Measurements from ENCODE around the gene CTDSPL. TPM values are rescaled to one million over a fixed set of nuclear protein-coding genes. Genes with fewer than 3 reads are reported as not detected.

Gene CTDSPL
- total and polyA plus RNA-seq, 2 of the 13 experiments (the other 11 are each of a cell fraction or from before 2014, with no cell fraction given) = 26.1 to 142 TPM

DNA sequence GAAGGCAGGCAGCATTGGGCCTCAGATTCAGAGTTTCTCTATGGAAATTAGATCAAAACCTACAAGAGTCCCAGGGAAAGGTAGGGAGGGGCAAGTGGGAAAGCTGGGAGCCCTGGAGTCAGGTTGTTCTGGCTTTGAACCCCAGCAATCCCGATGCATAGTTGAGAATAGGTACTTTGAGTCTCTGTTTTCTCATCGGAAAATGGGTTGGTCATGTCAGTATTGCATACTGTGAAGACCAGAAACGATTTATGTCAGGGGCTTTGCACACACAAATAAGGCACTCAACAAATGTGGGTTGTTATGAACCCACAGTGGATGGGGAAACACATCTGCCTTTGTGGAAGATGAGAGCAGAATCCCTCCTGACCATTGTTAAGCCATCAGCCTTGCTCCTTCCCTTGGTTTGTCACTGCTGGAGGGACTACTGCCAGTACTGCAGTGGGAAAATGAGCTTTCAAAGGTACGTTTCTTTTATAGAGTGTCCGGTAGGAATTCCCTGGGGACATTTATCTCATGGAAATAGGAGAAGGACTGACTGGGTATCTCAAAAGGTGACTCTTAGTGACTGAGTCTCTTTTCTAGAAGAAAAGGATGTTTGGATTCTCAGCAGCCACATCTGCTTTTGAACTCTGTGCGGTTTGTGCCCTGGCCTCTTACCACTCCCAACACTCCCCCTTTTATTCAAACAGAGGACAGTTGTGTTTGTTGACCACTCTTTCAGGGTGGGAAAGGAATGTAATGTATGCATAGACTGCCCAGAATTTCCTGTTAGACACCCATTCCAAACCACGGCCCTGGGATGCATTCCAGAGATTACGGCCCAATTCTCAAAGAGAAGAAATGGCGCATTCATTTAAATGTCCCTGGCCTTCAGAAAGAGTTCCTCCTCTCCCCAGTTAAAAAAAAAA is 74.3 kb downstream of the CTDSPL start (continued):
- TF ChIP-seq, protein P1, sequence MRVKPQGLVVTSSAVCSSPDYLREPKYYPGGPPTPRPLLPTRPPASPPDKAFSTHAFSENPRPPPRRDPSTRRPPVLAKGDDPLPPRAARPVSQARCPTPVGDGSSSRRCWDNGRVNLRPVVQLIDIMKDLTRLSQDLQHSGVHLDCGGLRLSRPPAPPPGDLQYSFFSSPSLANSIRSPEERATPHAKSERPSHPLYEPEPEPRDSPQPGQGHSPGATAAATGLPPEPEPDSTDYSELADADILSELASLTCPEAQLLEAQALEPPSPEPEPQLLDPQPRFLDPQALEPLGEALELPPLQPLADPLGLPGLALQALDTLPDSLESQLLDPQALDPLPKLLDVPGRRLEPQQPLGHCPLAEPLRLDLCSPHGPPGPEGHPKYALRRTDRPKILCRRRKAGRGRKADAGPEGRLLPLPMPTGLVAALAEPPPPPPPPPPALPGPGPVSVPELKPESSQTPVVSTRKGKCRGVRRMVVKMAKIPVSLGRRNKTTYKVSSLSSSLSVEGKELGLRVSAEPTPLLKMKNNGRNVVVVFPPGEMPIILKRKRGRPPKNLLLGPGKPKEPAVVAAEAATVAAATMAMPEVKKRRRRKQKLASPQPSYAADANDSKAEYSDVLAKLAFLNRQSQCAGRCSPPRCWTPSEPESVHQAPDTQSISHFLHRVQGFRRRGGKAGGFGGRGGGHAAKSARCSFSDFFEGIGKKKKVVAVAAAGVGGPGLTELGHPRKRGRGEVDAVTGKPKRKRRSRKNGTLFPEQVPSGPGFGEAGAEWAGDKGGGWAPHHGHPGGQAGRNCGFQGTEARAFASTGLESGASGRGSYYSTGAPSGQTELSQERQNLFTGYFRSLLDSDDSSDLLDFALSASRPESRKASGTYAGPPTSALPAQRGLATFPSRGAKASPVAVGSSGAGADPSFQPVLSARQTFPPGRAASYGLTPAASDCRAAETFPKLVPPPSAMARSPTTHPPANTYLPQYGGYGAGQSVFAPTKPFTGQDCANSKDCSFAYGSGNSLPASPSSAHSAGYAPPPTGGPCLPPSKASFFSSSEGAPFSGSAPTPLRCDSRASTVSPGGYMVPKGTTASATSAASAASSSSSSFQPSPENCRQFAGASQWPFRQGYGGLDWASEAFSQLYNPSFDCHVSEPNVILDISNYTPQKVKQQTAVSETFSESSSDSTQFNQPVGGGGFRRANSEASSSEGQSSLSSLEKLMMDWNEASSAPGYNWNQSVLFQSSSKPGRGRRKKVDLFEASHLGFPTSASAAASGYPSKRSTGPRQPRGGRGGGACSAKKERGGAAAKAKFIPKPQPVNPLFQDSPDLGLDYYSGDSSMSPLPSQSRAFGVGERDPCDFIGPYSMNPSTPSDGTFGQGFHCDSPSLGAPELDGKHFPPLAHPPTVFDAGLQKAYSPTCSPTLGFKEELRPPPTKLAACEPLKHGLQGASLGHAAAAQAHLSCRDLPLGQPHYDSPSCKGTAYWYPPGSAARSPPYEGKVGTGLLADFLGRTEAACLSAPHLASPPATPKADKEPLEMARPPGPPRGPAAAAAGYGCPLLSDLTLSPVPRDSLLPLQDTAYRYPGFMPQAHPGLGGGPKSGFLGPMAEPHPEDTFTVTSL (CRISPR knock-in tag; IDR thresholded peaks at IDR 0.05; ENCODE audit: borderline replicate concordance) = peak; percentile 57; the same call in 1 of the 2 replicates
- TF ChIP-seq TCF7L2 (IDR thresholded peaks at IDR 0.05; ENCODE audit: low read depth, low read length) (no peak), SALL2 (CRISPR knock-in tag; IDR thresholded peaks at IDR 0.05) (0 out of 2 replicates have a peak, but pooled peaks have one; percentile 15), RBAK (CRISPR knock-in tag; IDR thresholded peaks at IDR 0.05) (no peak), FOXO1 (CRISPR knock-in tag; IDR thresholded peaks at IDR 0.05) (peak; percentile 85), AKNA (CRISPR knock-in tag; IDR thresholded peaks at IDR 0.05; ENCODE audit: borderline replicate concordance) (no peak), WIZ (CRISPR knock-in tag; IDR thresholded peaks at IDR 0.05) (0 out of 2 replicates have a peak, but pooled peaks have one; percentile 56), PITX1 (CRISPR knock-in tag; IDR thresholded peaks at IDR 0.05) (no peak), SATB2 (CRISPR knock-in tag; IDR thresholded peaks at IDR 0.05) (no peak), ZNF749 (CRISPR knock-in tag; IDR thresholded peaks at IDR 0.05; ENCODE audit: borderline replicate concordance) (no peak), ZNF17 (CRISPR knock-in tag; IDR thresholded peaks at IDR 0.05) (no peak), SNAPC2 (CRISPR knock-in tag; IDR thresholded peaks at IDR 0.05) (no peak; the same call in 1 of the 2 replicates), MAZ (IDR thresholded peaks at IDR 0.05; ENCODE audit: borderline replicate concordance, low read depth, low read length) (no peak), MAZ (CRISPR knock-in tag; IDR thresholded peaks at IDR 0.05; ENCODE audit: low read depth) (no peak), FOXA1 (IDR thresholded peaks at IDR 0.05) (no peak), FOXA1 (CRISPR knock-in tag; IDR thresholded peaks at IDR 0.05) (peak; percentile 80), NKX3-1 (CRISPR knock-in tag; IDR thresholded peaks at IDR 0.05) (0 out of 2 replicates have a peak, but pooled peaks have one; percentile 37), THAP7 (CRISPR knock-in tag; IDR thresholded peaks at IDR 0.05) (no peak), PPARG (CRISPR knock-in tag; conservative IDR thresholded peaks at IDR 0.05) (peak; percentile 54)

All from HepG2 (cell line).